K562 (cell line): Measurements from ENCODE around the gene HIP1R. TPM values are rescaled to one million over a fixed set of nuclear protein-coding genes. Genes with fewer than 3 reads are reported as not detected.

Experiments used
- ATAC-seq: fragments of 200-7000 bp; cut with Tn5 transposase; 3 replicates; pipeline ENCODE4 v1.9.1; 2020; ENCODE audit warnings: moderate library complexity
- BruUV-seq: library from RNA; stranded (reverse); fragments of 400-500 nt; replicated peaks from 2 replicates; lab custom pipeline; 2021; lab: Mats Ljungman, UMichigan
- CTCF ChIA-PET: fragments of 300-600 bp; formaldehyde crosslinking; extraction: SDS; loops from one replicate; lab custom pipeline; 2021; ENCODE audit warnings: low intra/inter-chr PET ratio; lab: Yijun Ruan, JAX
- POLR2A ChIA-PET: fragments of 300-600, 350-650 bp; sonication (Branson Sonifier 250); formaldehyde crosslinking; extraction: SDS; loops from one replicate; lab custom pipeline; 2021; ENCODE audit warnings: antibody characterized with exemption, inconsistent platforms; lab: Yijun Ruan, JAX
- DNase-seq, 4 experiments: peaks; one replicate each; pipeline versions ENCODE4 v3.0.0 to v3.0.0-alpha.2; 2011 to 2018; ENCODE audit warnings: low spot score in 3 of 4, mixed read lengths in 3 of 4; ENCODE audit errors: extremely low read depth in 1 of 4
- FAIRE-seq: peaks from 2 replicates; lab custom pipeline; 2011; peaks lifted over from hg19 to GRCh38; lab: Jason Lieb, UNC
- H2AFZ ChIP-seq: 2 replicates; pipeline ENCODE4 v1.6.0; 2011; ENCODE audit warnings: low read depth, low read length, control low read depth, inconsistent platforms
- H3K27ac ChIP-seq: fragments of 200-600 bp; 3 replicates; pipeline ENCODE4 v1.8.0; 2011; ENCODE audit warnings: low read depth, mild to moderate bottlenecking, control low read depth, inconsistent platforms, low read length, moderate library complexity, mixed read lengths; ENCODE audit errors: extremely low read depth
- H3K27me3 ChIP-seq, 2 experiments: fragments of 300-600 bp in 1 of 2; 2 replicates in 1 of 2; 3 replicates in 1 of 2; pipeline versions ENCODE4 v1.6.0 to v1.8.0; 2011; ENCODE audit warnings: inconsistent platforms in 2 of 2, low read length in 2 of 2, mild to moderate bottlenecking in 1 of 2, mixed read lengths in 1 of 2, moderate library complexity in 1 of 2; ENCODE audit not compliant: control insufficient read depth in 2 of 2, insufficient read depth in 2 of 2
- H3K36me3 ChIP-seq: fragments of 300-600 bp; 3 replicates; pipeline ENCODE4 v1.8.0; 2011; ENCODE audit warnings: mild to moderate bottlenecking, low read length, inconsistent platforms; ENCODE audit not compliant: control insufficient read depth, insufficient read depth
- H3K4me1 ChIP-seq, 2 experiments: fragments of 200-600 bp in 1 of 2; replicated peaks in 1 of 2; 2 replicates in 1 of 2; 3 replicates in 1 of 2; pipeline versions ENCODE4 v1.5.1 to v1.8.0; 2011; ENCODE audit warnings: inconsistent platforms in 2 of 2, low read length in 2 of 2, mild to moderate bottlenecking in 1 of 2, mixed read lengths in 1 of 2, moderate library complexity in 1 of 2; ENCODE audit not compliant: control insufficient read depth in 2 of 2, insufficient read depth in 2 of 2
- H3K4me2 ChIP-seq: 2 replicates; pipeline ENCODE4 v1.6.1; 2011; ENCODE audit warnings: low read length, control low read depth, inconsistent platforms, mixed read lengths; ENCODE audit not compliant: insufficient read depth
- H3K4me3 ChIP-seq: fragments of 200-600 bp; sonication (generic), shearing (Covaris generic); 2 replicates; pipeline ENCODE4 v1.5.1; 2016; ENCODE audit warnings: control low read depth, inconsistent platforms
- H3K79me2 ChIP-seq: fragments of 200-600 bp; 3 replicates; pipeline ENCODE4 v1.8.0; 2011; ENCODE audit warnings: low read length, inconsistent platforms; ENCODE audit not compliant: control insufficient read depth, insufficient read depth
- H3K9ac ChIP-seq, 2 experiments: 2 replicates each; pipeline versions ENCODE4 v1.6.0 to v1.6.1; 2011; ENCODE audit warnings: low read depth in 2 of 2, low read length in 2 of 2, control low read depth in 1 of 2, inconsistent platforms in 1 of 2, mild to moderate bottlenecking in 1 of 2, mixed read lengths in 1 of 2; ENCODE audit not compliant: insufficient read depth in 1 of 2
- H3K9me1 ChIP-seq: one replicate; pipeline ENCODE4 v1.6.0; 2011; ENCODE audit warnings: inconsistent platforms, mild to moderate bottlenecking, low read length, moderate library complexity; ENCODE audit not compliant: control insufficient read depth, insufficient read depth
- H3K9me3 ChIP-seq: replicated peaks from 2 replicates; pipeline ENCODE4 v1.5.1; 2011; ENCODE audit warnings: low read depth, low read length, inconsistent platforms; ENCODE audit not compliant: control insufficient read depth, insufficient read depth
- H4K20me1 ChIP-seq: replicated peaks from 2 replicates; pipeline ENCODE4 v1.6.1; 2011; ENCODE audit warnings: low read length, inconsistent platforms, mixed read lengths; ENCODE audit not compliant: control insufficient read depth, insufficient read depth
- ARID1B ChIP-seq: fragments of 450-650 bp; IDR thresholded peaks from 2 replicates; pipeline ENCODE4 v1.6.1; 2016; ENCODE audit warnings: antibody characterized with exemption, mild to moderate bottlenecking, inconsistent platforms
- C11orf30 ChIP-seq: fragments of 450-650 bp; IDR thresholded peaks from 2 replicates; pipeline ENCODE4 v1.6.1; 2016; ENCODE audit warnings: low read depth, mild to moderate bottlenecking
- CBFA2T2 ChIP-seq: fragments of 450-650 bp; conservative IDR thresholded peaks from 2 replicates; pipeline ENCODE4 v1.6.1; 2017; ENCODE audit warnings: mild to moderate bottlenecking
- CREM ChIP-seq: IDR thresholded peaks from 2 replicates; pipeline ENCODE4 v1.6.1; 2014; ENCODE audit warnings: antibody characterized with exemption, low read depth
- E2F8 ChIP-seq: fragments of 450-650 bp; IDR thresholded peaks from 2 replicates; pipeline ENCODE4 v1.7.1; 2018; ENCODE audit warnings: mild to moderate bottlenecking, low read depth; ENCODE audit not compliant: partially characterized antibody
- EZH2 ChIP-seq: IDR thresholded peaks from 2 replicates; pipeline ENCODE4 v1.6.1; 2012; ENCODE audit warnings: low read depth, mild to moderate bottlenecking, inconsistent platforms, low read length, borderline replicate concordance
- HMBOX1 ChIP-seq: sonication (generic); IDR thresholded peaks from 2 replicates; pipeline ENCODE4 v1.6.1; 2016
- JUND ChIP-seq, 2 experiments: IDR thresholded peaks; 2 replicates in 1 of 2; 3 replicates in 1 of 2; pipeline ENCODE4 v1.6.1; 2011; ENCODE audit warnings: borderline replicate concordance in 2 of 2, low read depth in 2 of 2, low read length in 2 of 2, improper control_type of control experiment in 1 of 2, missing biosample characterization in 1 of 2, missing genetic modification characterization in 1 of 2, missing genetic modification reagents in 1 of 2
- MAFG ChIP-seq: fragments of 450-650 bp; conservative IDR thresholded peaks from 2 replicates; pipeline ENCODE4 v1.6.1; 2016; ENCODE audit warnings: missing genetic modification characterization, missing compliant biosample characterization
- NFIC ChIP-seq: fragments of 450-650 bp; IDR thresholded peaks from 2 replicates; pipeline ENCODE4 v1.6.1; 2017; ENCODE audit warnings: mild to moderate bottlenecking, inconsistent platforms
- PHTF2 ChIP-seq: fragments of 250-450 bp; sonication (Bioruptor Pico); IDR thresholded peaks from 2 replicates; pipeline ENCODE4 v1.5.0; 2021; ENCODE audit warnings: mild to moderate bottlenecking
- POLR2AphosphoS5 ChIP-seq: IDR thresholded peaks from 2 replicates; pipeline ENCODE4 v1.6.1; 2011; ENCODE audit warnings: mild to moderate bottlenecking, low read depth, low read length, moderate library complexity; ENCODE audit not compliant: control insufficient read depth, insufficient read depth
- SMARCA4 ChIP-seq: fragments of 450-650 bp; IDR thresholded peaks from 2 replicates; pipeline ENCODE4 v1.6.1; 2016
- SMC3 ChIP-seq: conservative IDR thresholded peaks from 2 replicates; pipeline ENCODE4 v1.6.1; 2011; ENCODE audit warnings: low read depth, low read length, improper control_type of control experiment; ENCODE audit not compliant: insufficient read depth
- STAT5A ChIP-seq: IDR thresholded peaks from 2 replicates; pipeline ENCODE4 v1.6.1; 2012; ENCODE audit warnings: low read length, inconsistent platforms, borderline replicate concordance
- TCF3 ChIP-seq: sonication (generic); formaldehyde crosslinking; IDR thresholded peaks from 2 replicates; pipeline ENCODE4 v1.4.0; 2020; ENCODE audit warnings: mild to moderate bottlenecking, missing genetic modification reagents
- TEAD4 ChIP-seq, 2 experiments: sonication (generic) in 1 of 2; formaldehyde crosslinking in 1 of 2; IDR thresholded peaks; 2 replicates each; pipeline versions ENCODE4 v1.6.1 to v1.8.0; 2012 to 2022; ENCODE audit warnings: borderline replicate concordance in 1 of 2, inconsistent platforms in 1 of 2, low read length in 1 of 2, mild to moderate bottlenecking in 1 of 2, missing genetic modification reagents in 1 of 2
- whole genome bisulfite sequencing: fragments of 100-300 bp; shearing (Covaris generic); methylation state at CpG from one replicate; pipeline ENCODE4 v1.1.6; 2016; ENCODE audit warnings: low coverage, mixed read lengths; ENCODE audit not compliant: insufficient coverage; ENCODE audit errors: missing lambda C conversion rate; 5-methylcytosine and 5-hydroxymethylcytosine counted together
- in situ Hi-C: fragments of 300-500 bp; cut with MboI; formaldehyde crosslinking; loops from 4 replicates; pipeline ENCODE4 v1.15.0; 2018; ENCODE audit warnings: inconsistent platforms, mixed read lengths
- intact Hi-C: fragments of 100-400 bp; cut with micrococcal nuclease; formaldehyde crosslinking; loops from 2 replicates; pipeline ENCODE4 v1.14.2; 2022
- polyA plus RNA-seq, 8 experiments: library from polyadenylated mRNA; depleted of rRNA in 4 of 8; stranded (reverse) in 5 of 8; unstranded in 3 of 8; fragments of >200 nt; fragmentation: Nextera tagmentation in 2 of 8; fragmentation: Illumina TruSeq in 1 of 8; extraction: Ambion mirVana in 2 of 8; extraction: Trizol in 1 of 8; gene quantifications; 2 replicates each; pipeline versions ENCODE4 v1.2.1 to v1.2.3, GENCODE V29; 2011 to 2014; ENCODE audit warnings: inconsistent platforms in 1 of 8, missing spikeins in 1 of 8
- total RNA-seq, 7 experiments: library from RNA; depleted of rRNA in 6 of 7; stranded (reverse); fragments of >200 nt in 6 of 7; fragmentation: Illumina TruSeq in 2 of 7; extraction: Trizol in 2 of 7; gene quantifications; 2 replicates each; pipeline versions ENCODE4 v1.2.1 to v1.2.3, GENCODE V29; 2011 to 2021; ENCODE audit warnings: low replicate concordance in 1 of 7

Gene HIP1R
- total and polyA plus RNA-seq, 9 of the 15 experiments (the other 6 are each of a cell fraction or from before 2014, with no cell fraction given), result 0.15 to 31.0 (median 14.2) TPM

- Histone ChIP-seq H3K27me3 (no peaks in the 10 kb centered on the region), H2AFZ (no peak overlapping the region), H3K9me1 (no peaks in the 10 kb centered on the region), H3K9me3 (no peaks in the 10 kb centered on the region), H3K36me3 (no peaks in the 10 kb centered on the region), H3K4me2 (peak overlapping the region; percentile 39; the same call in 1 of the 2 replicates), H3K4me1 (peaks cover 4 to 5% of the 10 kb centered on the region in 2 experiments; a peak in 2 of 5 replicates), H3K27ac (no peak overlapping the region), H3K9ac (no peak overlapping the region), H4K20me1 (no peaks in the 10 kb centered on the region), H3K4me3 (no peak overlapping the region), H3K79me2 (no peaks in the 10 kb centered on the region)
- BruUV-seq, result no TSS peak
- in situ Hi-C loops, result loop anchor here (5.0 kb wide), 1 partner anchor 164 kb away; no protein-coding TSS in a partner anchor
- FAIRE-seq (peak; percentile 85), DNase-seq (peak; percentile 70 to 72 (median 70)), ATAC-seq (peak; percentile 85)
- ChIA-PET CTCF (interaction anchor here (0.6 to 1.7 kb wide), 5 partner anchors 42 to 444 kb away, joined by 3 to 11 read pairs (median 4); no protein-coding TSS in a partner anchor), POLR2A (interaction anchor here (0.6 to 1.6 kb wide), 4 partner anchors 12 to 439 kb away, joined by 3 to 8 read pairs (median 4); partner anchors contain the start of genes MPHOSPH9 and MTRFR)
- intact Hi-C loops, result loop anchor here (1.0 to 10.0 kb wide), 3 partner anchors 51 to 159 kb away; no protein-coding TSS in a partner anchor
- WGBS, result 3% methylated on average over 10 of the region's 10 CpGs
- TF ChIP-seq E2F8 (no peak), MAFG (tag) (peak; percentile 57), CREM (0 out of 2 replicates have a peak, but pooled peaks have one; percentile 7), POLR2AphosphoS5 (peak; percentile 51; the same call in 1 of the 2 replicates), CBFA2T2 (peak; percentile 75), PHTF2 (no peak), ARID1B (peak; percentile 69), SMARCA4 (peak; percentile 33; the same call in 1 of the 2 replicates), TCF3 (CRISPR knock-in tag) (peak; percentile 64), HMBOX1 (peak; percentile 56), EZH2 (no peak), TEAD4 (IDR thresholded peaks at IDR 0.05; ENCODE audit: low read length) (peak; percentile 78), TEAD4 (CRISPR knock-in tag; IDR thresholded peaks at IDR 0.05; ENCODE audit: borderline replicate concordance) (no peak), JUND (IDR thresholded peaks at IDR 0.05; ENCODE audit: borderline replicate concordance, low read depth, low read length) (no peak), JUND (tag; IDR thresholded peaks at IDR 0.05; ENCODE audit: borderline replicate concordance, low read depth, low read length) (peak; percentile 24; the same call in 1 of the 3 replicates), SMC3 (peak; percentile 54; the same call in 1 of the 2 replicates), STAT5A (0 out of 2 replicates have a peak, but pooled peaks have one; percentile 23), NFIC (peak; percentile 20; the same call in 1 of the 2 replicates), C11orf30 (peak; percentile 74)
Observed at GRCh38 chr12:122793685-122794106, 41.6 kb upstream of the HIP1R start.
